Bronchial epithelial cell (primary cell): Measurements from ENCODE around the gene COL4A4. TPM values are rescaled to one million over a fixed set of nuclear protein-coding genes. Genes with fewer than 3 reads are reported as not detected.
A peak's percentile ranks its signal among the peaks of the same experiment; 100 is the strongest.

Source experiments
- DNase-seq: peaks from one replicate; pipeline ENCODE4 v3.0.0-alpha.2; 2010; ENCODE audit warnings: low read depth
- FAIRE-seq: peaks from 2 replicates; lab custom pipeline; 2011; peaks lifted over from hg19 to GRCh38; lab: Jason Lieb, UNC
- H3K27me3 ChIP-seq: 2 replicates; pipeline ENCODE4 v1.5.1; 2011; ENCODE audit warnings: low read length; ENCODE audit not compliant: control insufficient read depth, insufficient read depth
- H3K36me3 ChIP-seq: 2 replicates; pipeline ENCODE4 v1.5.1; 2011; ENCODE audit warnings: low read length; ENCODE audit not compliant: control insufficient read depth, insufficient read depth
- H3K4me3 ChIP-seq: 2 replicates; pipeline ENCODE4 v1.5.1; 2011; ENCODE audit warnings: mild to moderate bottlenecking, low read depth, low read length, control low read depth
- total RNA-seq: library from RNA; depleted of rRNA; stranded (reverse); fragments of >200 nt; gene quantifications from 2 replicates; pipeline ENCODE4 v1.2.1, GENCODE V29; 2014
- TF ChIP-seq, protein P1 (sequence below): IDR thresholded peaks from 2 replicates; pipeline ENCODE4 v1.5.1; 2011; ENCODE audit warnings: mild to moderate bottlenecking, moderate library complexity, low read length, control low read depth, inconsistent platforms; ENCODE audit not compliant: insufficient read depth, severe bottlenecking

COL4A4 gene
- total RNA-seq, 1 donor from 2014 or later: under 0.01 TPM

DNA sequence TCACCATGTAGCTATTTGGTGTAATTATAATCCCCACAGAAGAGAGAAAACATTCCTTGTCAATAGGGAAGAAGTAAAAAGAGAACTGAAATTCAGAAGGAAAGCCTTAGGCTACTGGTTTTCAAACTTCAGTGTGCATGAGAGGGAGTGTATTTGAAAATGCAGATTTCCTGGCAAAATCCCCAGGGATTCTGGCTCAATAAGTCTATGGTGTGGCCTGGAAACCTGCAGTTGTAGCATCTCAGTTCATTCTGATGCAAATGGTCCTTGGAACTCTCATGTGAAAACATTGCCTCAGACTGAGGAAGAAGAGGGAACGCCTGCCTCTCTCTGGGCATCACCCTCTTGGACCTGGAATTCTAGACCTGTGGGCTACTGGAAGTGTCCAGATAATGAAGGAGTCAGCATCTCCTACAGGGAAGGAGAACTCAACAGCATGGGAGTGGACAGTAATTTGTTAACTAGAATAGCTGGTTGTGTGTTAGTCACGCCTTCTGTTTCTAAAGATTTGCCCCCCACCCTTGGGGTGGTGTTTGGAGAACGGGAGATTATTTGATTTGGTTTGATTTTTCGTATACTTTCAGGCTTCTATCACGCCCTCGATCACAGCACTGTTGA, 21.7 kb upstream of the COL4A4 start:
- H3K4me3 ChIP-seq: no peak overlapping the region
- TF ChIP-seq, protein P1, sequence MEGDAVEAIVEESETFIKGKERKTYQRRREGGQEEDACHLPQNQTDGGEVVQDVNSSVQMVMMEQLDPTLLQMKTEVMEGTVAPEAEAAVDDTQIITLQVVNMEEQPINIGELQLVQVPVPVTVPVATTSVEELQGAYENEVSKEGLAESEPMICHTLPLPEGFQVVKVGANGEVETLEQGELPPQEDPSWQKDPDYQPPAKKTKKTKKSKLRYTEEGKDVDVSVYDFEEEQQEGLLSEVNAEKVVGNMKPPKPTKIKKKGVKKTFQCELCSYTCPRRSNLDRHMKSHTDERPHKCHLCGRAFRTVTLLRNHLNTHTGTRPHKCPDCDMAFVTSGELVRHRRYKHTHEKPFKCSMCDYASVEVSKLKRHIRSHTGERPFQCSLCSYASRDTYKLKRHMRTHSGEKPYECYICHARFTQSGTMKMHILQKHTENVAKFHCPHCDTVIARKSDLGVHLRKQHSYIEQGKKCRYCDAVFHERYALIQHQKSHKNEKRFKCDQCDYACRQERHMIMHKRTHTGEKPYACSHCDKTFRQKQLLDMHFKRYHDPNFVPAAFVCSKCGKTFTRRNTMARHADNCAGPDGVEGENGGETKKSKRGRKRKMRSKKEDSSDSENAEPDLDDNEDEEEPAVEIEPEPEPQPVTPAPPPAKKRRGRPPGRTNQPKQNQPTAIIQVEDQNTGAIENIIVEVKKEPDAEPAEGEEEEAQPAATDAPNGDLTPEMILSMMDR: no peak

DNA sequence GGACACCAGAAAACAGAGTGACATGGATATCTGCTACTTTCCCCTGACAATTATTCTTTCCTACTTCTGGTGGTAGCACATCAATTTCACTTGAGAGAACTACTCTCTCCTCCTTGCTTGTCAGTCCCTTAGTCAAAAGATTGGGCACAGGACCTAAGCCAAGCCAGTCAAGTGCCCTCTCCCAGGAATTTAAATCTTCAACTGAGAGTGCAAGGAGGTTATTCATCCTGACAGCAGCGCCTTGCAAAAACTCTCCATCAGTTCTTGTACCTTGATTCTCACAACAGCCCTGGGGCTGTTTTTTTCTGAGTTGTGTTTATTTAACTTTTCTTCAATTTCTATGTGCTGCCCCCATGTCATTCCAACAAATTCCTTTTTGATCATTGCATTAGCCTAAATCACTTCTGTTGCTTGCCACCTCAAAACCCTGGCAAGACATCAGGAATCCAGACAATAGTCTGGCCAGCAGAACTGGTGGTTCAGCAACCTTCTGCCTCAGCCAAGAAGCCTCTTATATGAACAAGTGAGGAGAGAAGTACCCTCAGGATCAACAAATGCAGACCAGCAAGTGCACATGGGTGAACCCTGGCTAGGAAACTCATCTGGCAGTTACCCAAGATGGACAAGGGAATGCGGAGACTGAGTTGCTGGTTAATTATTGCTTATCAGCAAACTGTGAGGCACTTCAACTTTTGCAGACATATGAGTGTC, 19.8 kb upstream of the COL4A4 start:
- TF ChIP-seq, protein P1: no peak

More for the DNA sequence above, 21.7 kb upstream of the COL4A4 start:
- H3K27me3 ChIP-seq: no peaks in the 10 kb centered on the region
- no peaks in the 10 kb centered on the region for H3K36me3 ChIP-seq
- no peak for DNase-seq
- no peak for FAIRE-seq

GRCh38 chr2:227182765-227183164, 18.8 kb upstream of the COL4A4 start:
- Histone ChIP-seq H3K27me3 (no peaks in the 10 kb centered on the region), H3K4me3 (no peak overlapping the region), H3K36me3 (no peaks in the 10 kb centered on the region)
- DNase-seq: no peak
- no peak for FAIRE-seq
- TF ChIP-seq, protein P1: no peak

More for the DNA sequence above, 19.8 kb upstream of the COL4A4 start:
- FAIRE-seq (no peak), DNase-seq (no peak)
- no peak overlapping the region for H3K4me3 ChIP-seq
- H3K36me3 ChIP-seq: no peaks in the 10 kb centered on the region
- H3K27me3 ChIP-seq: no peaks in the 10 kb centered on the region

DNA sequence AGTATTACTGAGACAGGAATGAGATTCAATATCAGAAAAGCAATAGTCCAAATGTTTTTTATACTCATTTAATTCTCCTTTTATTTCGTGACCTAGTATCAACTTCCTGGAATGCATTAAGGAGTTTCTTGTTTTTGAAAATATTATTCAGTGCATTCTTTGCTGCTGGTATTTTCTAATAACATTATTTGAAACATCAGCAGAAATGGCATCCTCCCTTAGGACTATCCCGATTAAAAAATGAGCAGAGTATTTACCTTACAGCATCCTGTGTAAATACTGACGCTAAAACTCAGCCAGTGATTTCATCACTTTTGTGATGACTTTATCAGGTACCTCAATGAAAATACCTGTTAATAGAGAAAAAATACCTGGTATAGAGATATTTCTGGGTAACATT, 16.8 kb upstream of the COL4A4 start:
- DNase-seq: no peak
- TF ChIP-seq, protein P1: no peak
- no peak for FAIRE-seq
- no peaks in the 10 kb centered on the region for H3K36me3 ChIP-seq
- no peak overlapping the region for H3K4me3 ChIP-seq
- no peaks in the 10 kb centered on the region for H3K27me3 ChIP-seq

- no peaks in the 10 kb centered on the region for H3K27me3 ChIP-seq
- DNase-seq: no peak
- no peaks in the 10 kb centered on the region for H3K36me3 ChIP-seq
- no peak overlapping the region for H3K4me3 ChIP-seq
- FAIRE-seq: peak; percentile 28
- TF ChIP-seq, protein P1: no peak
Observed at GRCh38 chr2:227179988-227180685, 16.1 kb upstream of the COL4A4 start.
